HG02943 (cell line): Measurements from ENCODE around the gene SGSH.

Experiments
- ATAC-seq: cut with Tn5 transposase; IDR thresholded peaks from one replicate; pipeline ENCODE4 v1.9.1; 2021; ENCODE audit warnings: mild to moderate bottlenecking, low read depth, moderate library complexity; ENCODE audit not compliant: unreplicated experiment

SGSH gene

GRCh38 chr17:80229011-80229410 is 8.9 kb upstream of the SGSH start:
- no peak for ATAC-seq

- ATAC-seq, result no peak
Measured at GRCh38 chr17:80228477-80228876, 8.3 kb upstream of the SGSH start.

- no peak for ATAC-seq
Measured at GRCh38 chr17:80227666-80228065, 7.5 kb upstream of the SGSH start.

- no peak for ATAC-seq
Measured at GRCh38 chr17:80227156-80227555, 7.0 kb upstream of the SGSH start.

- ATAC-seq, result no peak
Measured at GRCh38 chr17:80225230-80225629, 5.1 kb upstream of the SGSH start.

- ATAC-seq, result no peak
Measured at GRCh38 chr17:80224683-80225082, 4.5 kb upstream of the SGSH start.

- no peak for ATAC-seq
Measured at GRCh38 chr17:80223838-80224497, 3.8 kb upstream of the SGSH start.

GRCh38 chr17:80223142-80223815 is 3.1 kb upstream of the SGSH start:
- no peak for ATAC-seq

GRCh38 chr17:80222376-80223141 is 2.4 kb upstream of the SGSH start:
- ATAC-seq, result no peak

- no peak for ATAC-seq
Measured at GRCh38 chr17:80221351-80222105, 1.4 kb upstream of the SGSH start.

- ATAC-seq, result no peak
Measured at GRCh38 chr17:80220736-80221215, 643 bp upstream of the SGSH start.

GRCh38 chr17:80219763-80220053 is 425 bp downstream of the SGSH start:
- no peak for ATAC-seq

GRCh38 chr17:80219013-80219762 is 945 bp downstream of the SGSH start:
- ATAC-seq, result no peak

GRCh38 chr17:80218391-80218790 is 1.7 kb downstream of the SGSH start:
- no peak for ATAC-seq

- ATAC-seq, result no peak
Measured at GRCh38 chr17:80217703-80218362, 2.3 kb downstream of the SGSH start.

- ATAC-seq, result no peak
Measured at GRCh38 chr17:80216473-80217456, 3.4 kb downstream of the SGSH start.

- no peak for ATAC-seq
Measured at GRCh38 chr17:80214878-80215210, 5.3 kb downstream of the SGSH start.

- no peak for ATAC-seq
Measured at GRCh38 chr17:80214012-80214877, 5.9 kb downstream of the SGSH start.
